Right lobe of liver (tissue), 4 donors: ENCODE results near the gene EBPL.

Source experiments
- CTCF ChIP-seq, 4 donors: fragments of 200-600 bp in 3 of 4; fragments of 450-650 bp in 1 of 4; IDR thresholded peaks; one replicate each; pipeline versions ENCODE4 v1.5.1 to v1.8.0; 2016 to 2022; ENCODE audit warnings: antibody characterized with exemption in 4 of 4, mild to moderate bottlenecking in 2 of 4
- POLR2A ChIP-seq: fragments of 450-650 bp; IDR thresholded peaks from one replicate; pipeline ENCODE4 v1.6.1; 2017; ENCODE audit warnings: antibody characterized with exemption, mild to moderate bottlenecking
- donor health status: DM: no; HTN: no; CAD: no.
- donor health status: DM: no; HTN: no; CAD: no.
- donor health status: DM: no; HTN: yes; CAD: no.

- TF ChIP-seq POLR2A = no peak
- TF ChIP-seq CTCF (IDR thresholded peaks at IDR 0.05) = no peak
These were observed 49.6 kb upstream of the EBPL start for GRCh38 chr13:49740870-49741269.
